Activated CD8-positive, alpha-beta memory T cell treated with anti-CD3 and anti-CD28 coated beads, Interleukin-2, amount 50 U/mL, for 24 hours (primary cell): ENCODE results near the gene MKI67.

ENCODE experiments used
- DNase-seq: peaks from one replicate; pipeline ENCODE4 v3.0.0-alpha.2; 2020; ENCODE audit errors: extremely low read depth

The MKI67 gene

DNA sequence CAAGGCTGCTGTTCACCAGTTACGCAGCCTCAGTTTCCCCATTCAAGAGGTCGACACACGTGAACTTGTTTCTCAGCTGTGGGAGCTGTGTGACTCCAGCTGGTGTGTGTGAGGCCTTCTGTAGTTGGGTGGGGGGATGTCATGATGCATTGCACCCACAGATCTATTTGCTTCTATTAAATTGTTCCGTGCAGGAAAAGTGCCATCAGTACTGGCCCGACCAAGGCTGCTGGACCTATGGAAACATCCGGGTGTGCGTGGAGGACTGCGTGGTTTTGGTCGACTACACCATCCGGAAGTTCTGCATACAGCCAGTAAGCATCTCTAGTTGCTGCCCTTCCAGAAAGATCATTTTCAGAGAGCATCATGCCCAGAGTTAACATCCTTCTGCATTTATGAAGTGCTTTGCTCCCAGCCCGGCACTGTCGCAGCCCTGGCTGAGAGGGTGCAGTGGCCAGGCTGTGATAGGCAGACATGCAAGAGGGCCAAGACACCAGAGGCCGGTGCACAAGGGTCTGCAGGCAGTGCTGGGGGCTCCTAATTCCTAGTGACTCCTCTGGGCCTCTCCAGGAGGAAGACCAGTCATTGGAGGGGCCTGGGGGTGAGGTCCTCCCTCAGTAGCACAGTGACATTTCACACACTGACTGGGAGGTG is 60.2 kb downstream of the MKI67 start:
- DNase-seq: no peak

DNA sequence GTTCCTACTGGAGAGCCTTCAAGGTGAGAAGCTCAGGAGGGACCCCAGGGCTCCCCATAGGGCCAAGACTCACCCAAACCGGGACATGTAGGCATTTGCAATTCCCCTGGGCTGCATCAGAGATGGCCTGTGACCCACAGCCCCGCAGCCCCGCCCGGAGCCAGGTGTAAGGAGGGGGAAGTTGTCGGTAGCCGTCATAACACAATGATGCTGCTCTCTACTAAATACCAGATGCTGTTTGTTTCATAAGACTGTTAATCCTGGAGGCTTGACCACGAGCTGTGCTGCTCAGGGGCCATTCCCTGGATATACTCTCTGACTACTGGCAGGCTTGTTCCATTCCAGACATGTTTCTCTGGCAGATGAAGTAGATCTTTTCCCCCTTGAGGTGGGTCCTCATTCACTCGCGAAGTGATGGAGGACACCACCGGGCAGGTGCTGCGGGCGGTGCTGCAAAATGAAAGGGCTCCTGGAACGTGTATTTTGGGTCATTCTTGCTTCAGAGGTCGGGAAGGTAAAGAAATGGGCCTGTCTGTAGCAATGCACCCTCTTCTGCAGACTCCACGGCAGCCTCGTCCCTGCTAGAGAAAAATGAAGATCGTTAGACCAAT is 61.1 kb downstream of the MKI67 start:
- DNase-seq: no peak

DNA sequence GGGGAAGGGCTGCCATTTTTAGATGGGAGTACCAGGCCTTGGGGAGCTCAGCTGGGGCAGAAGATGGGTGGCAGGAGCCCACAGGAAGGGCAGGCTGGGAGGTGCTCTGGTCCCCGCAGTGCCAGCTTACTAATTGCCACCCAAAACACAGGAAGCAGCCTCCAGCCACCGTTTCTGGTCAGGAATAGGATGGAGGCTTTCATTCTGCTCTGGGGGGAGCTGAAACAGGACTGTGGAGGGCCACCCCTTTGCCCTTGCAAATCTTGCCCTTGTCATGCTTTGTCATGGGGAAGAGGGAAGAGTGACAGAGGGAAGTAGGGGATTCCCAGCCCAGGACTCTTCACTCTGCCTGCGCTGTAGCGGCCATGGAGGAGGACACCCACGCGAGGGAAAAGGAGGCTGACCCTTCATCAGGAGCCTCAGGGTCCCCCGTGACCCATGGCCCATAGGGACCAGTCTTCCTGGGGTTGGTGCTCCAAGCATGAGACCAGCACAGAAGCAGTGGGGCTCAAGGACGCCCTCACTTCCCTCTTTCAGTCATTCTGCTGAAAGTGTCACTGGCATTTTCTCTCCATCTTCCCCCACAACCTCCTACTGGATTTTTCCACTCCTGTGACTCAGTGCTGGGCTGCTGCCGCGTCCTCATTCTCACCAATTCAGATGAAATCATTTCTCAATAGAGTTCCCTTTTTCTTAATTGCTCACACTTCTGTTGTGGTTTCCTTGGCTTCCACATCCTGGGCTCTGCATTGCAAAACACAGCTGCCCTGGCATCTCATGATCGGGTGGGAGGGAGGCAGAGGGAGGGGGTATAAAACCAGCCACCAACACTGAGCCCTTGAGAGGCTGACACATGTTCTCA is 61.9 kb downstream of the MKI67 start:
- DNase-seq: peak; percentile 66

DNA sequence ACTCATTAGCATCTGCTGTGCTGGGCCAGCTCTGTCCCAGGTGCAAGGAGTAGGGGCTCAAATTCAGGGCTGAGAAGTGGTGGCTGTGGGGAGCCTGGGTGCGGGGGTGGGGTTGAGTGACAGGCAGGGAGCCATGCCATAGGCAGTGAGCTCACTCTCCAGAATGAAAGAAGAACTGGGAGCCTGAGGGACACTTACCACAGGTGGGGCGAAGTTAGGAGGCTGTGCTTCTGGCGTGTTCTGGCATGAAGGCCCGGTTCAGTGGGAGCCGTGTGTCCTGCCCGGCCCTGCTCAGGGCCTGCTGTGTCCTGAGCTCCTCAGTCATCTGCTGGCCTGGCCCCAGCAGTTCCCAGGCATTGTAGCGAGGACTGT is 62.5 kb downstream of the MKI67 start:
- no peak for DNase-seq

GRCh38 chr10:128062881-128063563 is 63.2 kb downstream of the MKI67 start:
- DNase-seq: no peak

DNA sequence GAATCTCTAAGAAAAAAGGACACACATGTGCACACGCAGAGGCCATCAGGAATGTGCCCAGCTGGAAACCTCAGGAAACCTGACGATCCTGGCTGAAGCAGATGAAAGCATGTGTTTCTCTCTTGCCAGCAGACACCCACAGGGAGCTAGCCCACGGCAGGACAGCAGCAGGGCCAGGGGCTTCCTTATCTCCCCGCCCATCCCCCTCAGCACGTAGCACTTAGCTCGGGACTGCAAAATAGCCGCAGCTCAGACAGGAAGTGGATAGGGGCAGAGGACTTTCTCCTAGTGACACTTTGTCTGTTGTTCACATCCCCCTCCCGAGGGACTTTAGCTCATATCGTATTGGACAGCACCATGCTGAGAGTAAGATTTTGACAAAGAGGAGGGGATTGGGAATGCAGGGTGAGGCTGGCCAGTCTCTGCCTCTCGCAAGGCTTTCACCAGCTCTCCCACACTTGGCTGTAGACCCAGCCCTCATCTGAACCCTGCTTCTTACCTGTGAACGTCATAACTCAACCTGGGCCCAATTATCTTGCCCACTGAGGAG is 63.8 kb downstream of the MKI67 start:
- no peak for DNase-seq

GRCh38 chr10:128061306-128062300 is 64.6 kb downstream of the MKI67 start:
- no peak for DNase-seq

- DNase-seq: no peak
These were observed 65.6 kb downstream of the MKI67 start for GRCh38 chr10:128060341-128061250.

GRCh38 chr10:128059982-128060293 is 66.3 kb downstream of the MKI67 start:
- no peak for DNase-seq

DNA sequence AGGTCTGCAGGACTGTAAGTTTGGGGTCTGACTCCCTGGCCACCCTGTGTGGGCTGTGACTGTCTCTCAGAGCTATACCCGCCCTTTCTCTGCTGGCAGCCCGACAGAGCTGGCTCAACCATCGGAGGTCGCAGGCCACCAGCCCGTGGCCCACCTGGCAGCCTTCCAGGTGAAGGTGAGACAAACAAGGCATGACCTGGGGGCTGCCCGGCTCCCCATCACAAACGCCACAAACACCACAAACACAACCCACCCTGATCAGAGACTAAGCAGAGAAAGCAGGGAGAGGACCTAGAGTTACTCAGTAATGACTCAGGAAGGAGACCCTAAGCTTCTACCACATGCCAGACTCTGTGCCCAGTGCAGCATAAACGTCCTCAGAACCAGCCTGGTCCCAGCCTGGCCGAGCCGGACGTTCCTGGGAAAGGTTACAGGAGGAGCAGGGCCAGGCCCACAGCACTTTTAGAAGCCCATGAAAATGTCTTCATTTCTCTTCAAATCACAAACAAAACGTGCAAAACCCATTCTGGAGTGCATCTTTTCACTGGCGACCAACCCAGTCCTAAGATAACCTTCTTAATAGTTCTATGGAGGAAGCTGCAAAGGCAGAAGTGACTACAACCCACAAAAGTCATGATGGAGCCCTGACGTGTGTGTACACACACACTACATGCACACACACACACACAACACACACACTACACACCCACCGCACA is 66.8 kb downstream of the MKI67 start:
- DNase-seq: no peak

DNA sequence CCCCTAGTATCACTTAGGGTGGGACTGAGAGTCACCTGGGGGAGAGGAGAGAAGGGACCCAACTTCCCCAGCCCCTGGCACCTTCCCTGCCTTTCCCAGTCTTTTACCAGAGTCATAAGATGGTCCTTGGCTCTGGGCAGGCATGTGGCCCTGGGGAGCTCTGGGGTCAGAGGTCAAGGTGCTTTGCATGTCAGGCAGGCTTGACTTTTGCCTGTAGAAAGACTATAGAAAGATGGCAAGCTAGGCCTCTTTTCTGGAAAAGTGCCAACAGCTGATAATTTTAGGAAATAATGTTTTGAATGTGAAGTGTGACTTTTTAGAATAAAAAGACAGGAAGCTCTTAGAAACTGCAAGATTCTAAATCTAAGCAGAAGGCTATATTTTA is 67.5 kb downstream of the MKI67 start:
- no peak for DNase-seq

GRCh38 chr10:128058106-128058749 is 68.0 kb downstream of the MKI67 start:
- no peak for DNase-seq

GRCh38 chr10:128056303-128057050 is 69.7 kb downstream of the MKI67 start:
- no peak for DNase-seq

GRCh38 chr10:128055061-128055868 is 71.0 kb downstream of the MKI67 start:
- no peak for DNase-seq

- no peak for DNase-seq
These were observed 71.9 kb downstream of the MKI67 start for GRCh38 chr10:128054163-128054970.

- DNase-seq: no peak
These were observed 72.9 kb downstream of the MKI67 start for GRCh38 chr10:128053356-128053755.
